Activated CD4-positive, alpha-beta T cell treated with anti-CD3 and anti-CD28 coated beads for 36 hours (primary cell): ENCODE data around the gene RUNX3. TPM values are rescaled to one million over a fixed set of nuclear protein-coding genes. Genes with fewer than 3 reads are reported as not detected.

Source experiments
- ATAC-seq: fragments of 200-7000 bp; cut with Tn5 transposase; one replicate; pipeline ENCODE4 v1.10.0; 2021; ENCODE audit warnings: mild to moderate bottlenecking, moderate library complexity
- CTCF ChIA-PET: fragments of 350-600 bp; sonication (Branson Sonifier 250); formaldehyde crosslinking; loops from one replicate; lab custom pipeline; 2021; ENCODE audit warnings: antibody characterized with exemption; lab: Charles Lee
- POLR2A ChIA-PET: fragments of 350-600 bp; sonication (Branson Sonifier 250); formaldehyde crosslinking; loops from one replicate; lab custom pipeline; 2021; ENCODE audit warnings: antibody characterized with exemption, inconsistent platforms; lab: Charles Lee
- DNase-seq: peaks from one replicate; pipeline ENCODE4 v3.0.0-alpha.2; 2020
- H3K27ac Mint-ChIP-seq: one replicate; pipeline ENCODE4 v1.8.0; 2021; ENCODE audit warnings: mixed read lengths
- H3K27me3 Mint-ChIP-seq: one replicate; pipeline ENCODE4 v1.8.0; 2021; ENCODE audit warnings: mixed read lengths
- H3K36me3 Mint-ChIP-seq: one replicate; pipeline ENCODE4 v1.8.0; 2021; ENCODE audit warnings: low read depth, mixed read lengths
- H3K4me1 Mint-ChIP-seq: one replicate; pipeline ENCODE4 v1.8.0; 2021; ENCODE audit warnings: mixed read lengths
- H3K4me3 Mint-ChIP-seq: one replicate; pipeline ENCODE4 v1.8.0; 2021; ENCODE audit warnings: mild to moderate bottlenecking, moderate library complexity, mixed read lengths
- H3K9me3 Mint-ChIP-seq: one replicate; pipeline ENCODE4 v1.8.0; 2021; ENCODE audit warnings: low read depth, mixed read lengths
- intact Hi-C, 2 experiments: fragments of 100-400 bp; cut with DNase I in 1 of 2; cut with micrococcal nuclease in 1 of 2; formaldehyde crosslinking; loops; one replicate each; pipeline versions ENCODE4 v1.14.2 to v1.15.1; 2022 to 2024; cut with DNase I, micrococcal nuclease
- total RNA-seq, 2 experiments: library from RNA; stranded (reverse); gene quantifications; one replicate each; pipeline ENCODE4 v1.2.3, GENCODE V29; 2021

Gene RUNX3
- total RNA-seq, 2 experiments from 2014 or later: 156 to 167 TPM

GRCh38 chr1:24921938-24922662, 8.0 kb downstream of the RUNX3 start:
- ChIA-PET CTCF (interaction anchor here (1.3 to 3.5 kb wide), 2 partner anchors 66 to 115 kb away, joined by 3 to 14 read pairs; no protein-coding TSS in a partner anchor), POLR2A (interaction anchor here (1.6 kb wide), 1 partner anchor 43 kb away, joined by 5 read pairs; no protein-coding TSS in a partner anchor)
- Mint-ChIP-seq H3K4me1 (peaks cover 84% of the 10 kb centered on the region), H3K36me3 (peaks cover 90% of the 10 kb centered on the region), H3K27ac (peak overlapping the region; percentile 97), H3K27me3 (no peaks in the 10 kb centered on the region), H3K4me3 (peak overlapping the region; percentile 66), H3K9me3 (no peaks in the 10 kb centered on the region)
- ATAC-seq (no peak), DNase-seq (peak; percentile 35)
- intact Hi-C loops: loop anchor here in 1 of 2 experiments (5.0 kb wide), 1 partner anchor 385 kb away; no protein-coding TSS in a partner anchor

GRCh38 chr1:24921412-24921811, 8.7 kb downstream of the RUNX3 start:
- Mint-ChIP-seq H3K4me1 (peaks cover 78% of the 10 kb centered on the region), H3K36me3 (peaks cover 88% of the 10 kb centered on the region), H3K9me3 (no peaks in the 10 kb centered on the region), H3K4me3 (peak overlapping the region; percentile 54), H3K27me3 (no peaks in the 10 kb centered on the region), H3K27ac (peak overlapping the region; percentile 97)
- DNase-seq (no peak), ATAC-seq (no peak)
- CTCF ChIA-PET: interaction anchor here (1.2 to 3.5 kb wide), 3 partner anchors 11 to 116 kb away, joined by 3 to 14 read pairs (median 3); no protein-coding TSS in a partner anchor
- intact Hi-C loops: loop anchor here in 1 of 2 experiments (5.0 kb wide), 1 partner anchor 384 kb away; no protein-coding TSS in a partner anchor
- POLR2A ChIA-PET: interaction anchor here (0.7 kb wide), 1 partner anchor 18 kb away, joined by 3 read pairs; no protein-coding TSS in a partner anchor

- peak; percentile 61 for DNase-seq
- Mint-ChIP-seq H3K4me1 (peaks cover 70% of the 10 kb centered on the region), H3K9me3 (no peaks in the 10 kb centered on the region), H3K4me3 (peak overlapping the region; percentile 54), H3K27me3 (no peaks in the 10 kb centered on the region), H3K27ac (peak overlapping the region; percentile 97), H3K36me3 (peaks cover 84% of the 10 kb centered on the region)
- ChIA-PET CTCF (interaction anchor here (1.2 to 3.5 kb wide), 3 partner anchors 10 to 117 kb away, joined by 3 to 14 read pairs (median 3); no protein-coding TSS in a partner anchor), POLR2A (interaction anchor here (0.6 kb wide), 2 partner anchors 431 to 1579 kb away, joined by 3 read pairs; no protein-coding TSS in a partner anchor)
- ATAC-seq: peak; percentile 5
- intact Hi-C loops: loop anchor here in 1 of 2 experiments (1.0 to 5.0 kb wide), 4 partner anchors 35 to 383 kb away; no protein-coding TSS in a partner anchor
These were observed 9.5 kb downstream of the RUNX3 start for GRCh38 chr1:24920533-24920925.

- Mint-ChIP-seq H3K9me3 (no peaks in the 10 kb centered on the region), H3K4me3 (peak overlapping the region; percentile 54), H3K36me3 (peaks cover 84% of the 10 kb centered on the region), H3K4me1 (peaks cover 69% of the 10 kb centered on the region), H3K27ac (peak overlapping the region; percentile 97), H3K27me3 (no peaks in the 10 kb centered on the region)
- ChIA-PET CTCF (interaction anchor here (0.7 to 3.5 kb wide), 5 partner anchors 9 to 1083 kb away, joined by 3 to 14 read pairs (median 3); no protein-coding TSS in a partner anchor), POLR2A (interaction anchor here (0.6 to 1.0 kb wide), 3 partner anchors 45 to 1579 kb away, joined by 3 read pairs; no protein-coding TSS in a partner anchor)
- ATAC-seq: peak; percentile 38
- intact Hi-C loops: loop anchor here in 1 of 2 experiments (1.0 to 5.0 kb wide), 4 partner anchors 35 to 383 kb away; no protein-coding TSS in a partner anchor
- peak; percentile 90 for DNase-seq
These were observed 10.1 kb downstream of the RUNX3 start for GRCh38 chr1:24919791-24920532.

GRCh38 chr1:24918995-24919605, 11.0 kb downstream of the RUNX3 start:
- intact Hi-C loops: no loop called here
- H3K36me3 Mint-ChIP-seq: peaks cover 83% of the 10 kb centered on the region
- peaks cover 67% of the 10 kb centered on the region for H3K4me1 Mint-ChIP-seq
- no peak for DNase-seq
- ChIA-PET CTCF (interaction anchor here (3.5 kb wide), 1 partner anchor 118 kb away, joined by 14 read pairs; no protein-coding TSS in a partner anchor), POLR2A (interaction anchor here (0.6 to 1.0 kb wide), 3 partner anchors 9 to 214 kb away, joined by 3 read pairs; no protein-coding TSS in a partner anchor)
- H3K27ac Mint-ChIP-seq: peak overlapping the region; percentile 97
- H3K27me3 Mint-ChIP-seq: no peaks in the 10 kb centered on the region
- H3K9me3 Mint-ChIP-seq: no peaks in the 10 kb centered on the region
- no peak for ATAC-seq
- peak overlapping the region; percentile 19 for H3K4me3 Mint-ChIP-seq

GRCh38 chr1:24918370-24918769, 11.7 kb downstream of the RUNX3 start:
- intact Hi-C loops: no loop called here
- POLR2A ChIA-PET: interaction anchor here (0.6 kb wide), 1 partner anchor 10 kb away, joined by 3 read pairs; no protein-coding TSS in a partner anchor
- CTCF ChIA-PET: no interaction called here
- peaks cover 61% of the 10 kb centered on the region for H3K4me1 Mint-ChIP-seq
- no peaks in the 10 kb centered on the region for H3K27me3 Mint-ChIP-seq
- H3K36me3 Mint-ChIP-seq: peaks cover 81% of the 10 kb centered on the region
- peak overlapping the region; percentile 80 for H3K27ac Mint-ChIP-seq
- peak overlapping the region; percentile 19 for H3K4me3 Mint-ChIP-seq
- DNase-seq (no peak), ATAC-seq (no peak)
- no peaks in the 10 kb centered on the region for H3K9me3 Mint-ChIP-seq

- intact Hi-C loops: no loop called here
- H3K4me3 Mint-ChIP-seq: no peak overlapping the region
- ChIA-PET POLR2A (interaction anchor here (0.6 to 1.2 kb wide), 2 partner anchors 98 to 105 kb away, joined by 4 to 5 read pairs; no protein-coding TSS in a partner anchor), CTCF (interaction anchor here (0.6 kb wide), 1 partner anchor 69 kb away, joined by 3 read pairs; no protein-coding TSS in a partner anchor)
- H3K36me3 Mint-ChIP-seq: peaks cover 75% of the 10 kb centered on the region
- H3K9me3 Mint-ChIP-seq: no peaks in the 10 kb centered on the region
- peak overlapping the region; percentile 70 for H3K27ac Mint-ChIP-seq
- H3K4me1 Mint-ChIP-seq: peaks cover 58% of the 10 kb centered on the region
- DNase-seq (no peak), ATAC-seq (no peak)
- no peaks in the 10 kb centered on the region for H3K27me3 Mint-ChIP-seq
These were observed 12.6 kb downstream of the RUNX3 start for GRCh38 chr1:24917327-24918074.

GRCh38 chr1:24915816-24916602, 14.1 kb downstream of the RUNX3 start:
- CTCF ChIA-PET: interaction anchor here (0.6 to 0.7 kb wide), 2 partner anchors 224 to 662 kb away, joined by 3 read pairs; no protein-coding TSS in a partner anchor

GRCh38 chr1:24914226-24915069, 15.6 kb downstream of the RUNX3 start:
- DNase-seq: no peak
- ChIA-PET CTCF (interaction anchor here (1.0 to 1.2 kb wide), 3 partner anchors 18 to 188 kb away, joined by 3 read pairs; no protein-coding TSS in a partner anchor), POLR2A (no interaction called here)
- no peaks in the 10 kb centered on the region for H3K9me3 Mint-ChIP-seq
- no peak overlapping the region for H3K4me3 Mint-ChIP-seq
- peaks cover 75% of the 10 kb centered on the region for H3K36me3 Mint-ChIP-seq
- peaks cover 54% of the 10 kb centered on the region for H3K4me1 Mint-ChIP-seq
- no peaks in the 10 kb centered on the region for H3K27me3 Mint-ChIP-seq
- H3K27ac Mint-ChIP-seq: peak overlapping the region; percentile 74
- no peak for ATAC-seq
- intact Hi-C loops: no loop called here

More at GRCh38 chr1:24915816-24916602, 14.1 kb downstream of the RUNX3 start:
- intact Hi-C loops: no loop called here
- Mint-ChIP-seq H3K36me3 (peaks cover 80% of the 10 kb centered on the region), H3K27me3 (no peaks in the 10 kb centered on the region), H3K4me3 (no peak overlapping the region), H3K9me3 (no peaks in the 10 kb centered on the region), H3K27ac (peak overlapping the region; percentile 8), H3K4me1 (peaks cover 59% of the 10 kb centered on the region)
- ATAC-seq (no peak), DNase-seq (no peak)
- POLR2A ChIA-PET: no interaction called here
